ENCODE measurements around the gene CCR6. TPM values are rescaled to one million over a fixed set of nuclear protein-coding genes. Genes with fewer than 3 reads are reported as not detected.
A peak's percentile ranks its signal among the peaks of the same experiment; 100 is the strongest.

The CCR6 gene
- total and polyA plus RNA-seq, 2 of the 8 experiments (the other 6 are each of a cell fraction or from before 2014, with no cell fraction given): 0.06 TPM; not detected in 1

DNA sequence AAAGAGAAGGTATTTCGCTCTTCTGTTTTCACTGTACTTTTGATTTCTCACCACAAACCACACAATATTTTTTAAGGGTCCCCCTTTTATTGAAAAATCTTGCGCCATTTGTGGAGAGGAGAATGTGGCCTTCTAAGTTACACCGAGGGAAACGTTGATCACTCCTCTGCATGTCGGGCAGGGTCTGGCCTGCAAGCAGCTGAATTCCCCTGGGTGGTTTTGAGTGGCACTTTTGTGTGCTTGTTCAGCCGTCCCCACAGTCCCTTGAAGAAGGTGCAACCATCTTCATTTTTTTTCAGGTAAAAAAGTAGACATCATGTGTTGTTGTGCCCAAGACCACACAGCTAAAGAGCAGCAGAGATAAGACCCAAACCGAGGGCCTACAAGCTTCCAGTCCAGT is 28.8 kb downstream of the CCR6 start:
- Histone ChIP-seq H2AK5ac (ENCODE audit: low read depth, low read length) (peak overlapping the region; percentile 93; the same call in 1 of the 2 replicates), H2BK12ac (ENCODE audit: low read depth, low read length) (peak overlapping the region; percentile 99; the same call in 1 of the 2 replicates), H3K18ac (ENCODE audit: extremely low read depth, low read length) (peak overlapping the region; percentile 81), H4K20me1 (replicated peaks in 1 of 2; ENCODE audit: control insufficient read depth in 1 of 2, insufficient read depth in 2 of 2, low read length in 2 of 2) (no peaks in the 10 kb centered on the region), H3K27me3 (replicated peaks in 1 of 4; ENCODE audit: control insufficient read depth in 3 of 4, extremely low read depth in 1 of 4, insufficient read depth in 3 of 4, low read length in 3 of 4) (peaks cover 0 to 3% (median 0%) of the 10 kb centered on the region in 4 experiments; a peak in 2 of 7 replicates), H2AFZ (ENCODE audit: low read length) (no peak overlapping the region), H4K5ac (ENCODE audit: insufficient read length, low read depth, low read length) (no peak overlapping the region), H3K4me2 (ENCODE audit: insufficient read depth in 1 of 2, low read depth in 2 of 2, low read length in 2 of 2) (no peak overlapping the region), H3K23ac (ENCODE audit: insufficient read length) (no peak overlapping the region), H3K36me3 (ENCODE audit: control insufficient read depth in 2 of 4, insufficient read depth in 4 of 4, low read length in 3 of 4) (no peaks in the 10 kb centered on the region), H3K4me3 (ENCODE audit: extremely low read depth in 1 of 4, insufficient read depth in 2 of 4, low read depth in 3 of 4, low read length in 4 of 4) (no peak overlapping the region), H3K14ac (ENCODE audit: insufficient read length) (no peak overlapping the region), H2BK15ac (ENCODE audit: low read length) (0 out of 2 replicates have a peak overlapping the region, but pooled peaks have one; percentile 89), H4K91ac (replicated peaks; ENCODE audit: insufficient read length, low read length) (peak overlapping the region; percentile 35), H3K9ac (replicated peaks in 1 of 4; ENCODE audit: extremely low read depth in 1 of 4, low read depth in 3 of 4, low read length in 3 of 4) (no peak overlapping the region), H3K56ac (replicated peaks; ENCODE audit: insufficient read length, low read depth, low read length) (no peak overlapping the region), H2BK5ac (ENCODE audit: low read depth, low read length) (peak overlapping the region; percentile 92; the same call in 1 of the 2 replicates), H3K4me1 (replicated peaks in 1 of 4; ENCODE audit: control insufficient read depth in 3 of 4, insufficient read depth in 4 of 4, low read length in 3 of 4) (peaks cover 5 to 20% (median 15%) of the 10 kb centered on the region in 4 experiments), H2BK120ac (replicated peaks; ENCODE audit: low read depth, low read length) (peak overlapping the region; percentile 52), H4K8ac (ENCODE audit: extremely low read depth, insufficient read depth, low read length) (no peak overlapping the region), H3K27ac (ENCODE audit: low read depth, low read length) (no peak overlapping the region; the same call in 1 of the 2 replicates), H3K9me3 (ENCODE audit: insufficient read depth in 2 of 2, low read depth in 1 of 2, low read length in 1 of 2) (peaks cover 0 to 3% of the 10 kb centered on the region in 2 experiments; a peak in 1 of 4 replicates), H3K79me1 (ENCODE audit: low read depth, low read length) (no peaks in the 10 kb centered on the region), H2BK20ac (ENCODE audit: low read length) (peak overlapping the region; percentile 98), H3K4ac (replicated peaks; ENCODE audit: insufficient read length, low read depth, low read length) (no peak overlapping the region), H3K23me2 (ENCODE audit: low read depth, low read length) (0 out of 2 replicates have a peak, but pooled peaks cover 4% of the 10 kb centered on the region), H3K79me2 (ENCODE audit: control insufficient read depth in 1 of 2, insufficient read depth in 2 of 2, low read length in 2 of 2) (no peaks in the 10 kb centered on the region)
- no peak for DNase-seq (ENCODE audit: low read depth in 1 of 2, low spot score in 2 of 2)
- POLR2A ChIA-PET (ENCODE audit: partially characterized antibody): interaction anchor here (1.1 to 1.9 kb wide), 2 partner anchors 9 to 13 kb away, joined by 4 to 5 read pairs; no protein-coding TSS in a partner anchor
- CTCF ChIA-PET (ENCODE audit: partially characterized antibody): interaction anchor here (0.5 to 2.4 kb wide), 4 partner anchors 9 to 67 kb away, joined by 3 to 11 read pairs (median 5); no protein-coding TSS in a partner anchor
- no peak for FAIRE-seq
- WGBS, 2 experiments (ENCODE audit: extremely low coverage in 1 of 2, insufficient coverage in 1 of 2, insufficient read length in 1 of 2, insufficient replicate concordance in 2 of 2, low coverage in 1 of 2, low lambda C conversion rate in 2 of 2, missing lambda C conversion rate in 1 of 2): 86% methylated on average over 7 of the region's 7 CpGs; no CpG with 5 or more reads in 1 of the 2 experiments
- TF ChIP-seq RAD21 (IDR thresholded peaks at IDR 0.05 in 1 of 2, conservative IDR thresholded peaks at IDR 0.05 in 1 of 2; ENCODE audit: low read depth in 2 of 2, low read length in 2 of 2) (no peak), CHD1 (IDR thresholded peaks at IDR 0.05; ENCODE audit: low read depth, low read length) (no peak), SP4 (IDR thresholded peaks at IDR 0.05; ENCODE audit: low read length) (no peak)

Measured in H1 (cell line).